ENCODE data around the gene TSPAN1.
A peak's percentile ranks its signal among the peaks of the same experiment; 100 is the strongest.

The TSPAN1 gene

GRCh38 chr1:46188295-46189030 lies 13.6 kb downstream of the TSPAN1 start:
- DNase-seq: no peak

- DNase-seq: no peak
Measured at GRCh38 chr1:46190539-46190938, 15.7 kb downstream of the TSPAN1 start.

- no peak for DNase-seq
Measured at GRCh38 chr1:46191033-46191701, 16.3 kb downstream of the TSPAN1 start.

- DNase-seq: no peak
Measured at GRCh38 chr1:46192171-46192570, 17.3 kb downstream of the TSPAN1 start.

GRCh38 chr1:46193285-46193684 lies 18.4 kb downstream of the TSPAN1 start:
- DNase-seq: no peak

GRCh38 chr1:46193984-46194570 lies 19.2 kb downstream of the TSPAN1 start:
- DNase-seq: no peak

GRCh38 chr1:46194641-46195193 lies 19.8 kb downstream of the TSPAN1 start:
- no peak for DNase-seq

GRCh38 chr1:46196609-46197008 lies 21.7 kb downstream of the TSPAN1 start:
- DNase-seq: no peak

GRCh38 chr1:46197560-46197963 lies 22.7 kb downstream of the TSPAN1 start:
- DNase-seq: no peak

GRCh38 chr1:46197964-46198811 lies 23.3 kb downstream of the TSPAN1 start, which contains the start of gene POMGNT1:
Gene POMGNT1 (minus strand): TSS chr1:46198434. CDS start chr1:46197821, 613 bp downstream.
- peak; percentile 68 to 80 for DNase-seq

GRCh38 chr1:46199233-46199749 lies 24.4 kb downstream of the TSPAN1 start:
- DNase-seq: no peak

- no peak for DNase-seq
Measured at GRCh38 chr1:46203738-46204405, 29.0 kb downstream of the TSPAN1 start.

GRCh38 chr1:46204406-46204742 lies 29.5 kb downstream of the TSPAN1 start:
- no peak for DNase-seq

GRCh38 chr1:46205141-46205540 lies 30.3 kb downstream of the TSPAN1 start:
- DNase-seq: no peak

- DNase-seq: no peak
Measured at GRCh38 chr1:46205791-46206190, 30.9 kb downstream of the TSPAN1 start.

- DNase-seq: no peak
Measured at GRCh38 chr1:46206399-46206798, 31.5 kb downstream of the TSPAN1 start.

GRCh38 chr1:46210561-46210960 lies 35.7 kb downstream of the TSPAN1 start:
- DNase-seq: no peak

GRCh38 chr1:46211051-46211450 lies 36.2 kb downstream of the TSPAN1 start:
- DNase-seq: no peak

GRCh38 chr1:46215504-46215903 lies 40.6 kb downstream of the TSPAN1 start:
- no peak for DNase-seq

- DNase-seq: no peak
Measured at GRCh38 chr1:46218443-46218842, 43.6 kb downstream of the TSPAN1 start.

GRCh38 chr1:46219551-46220520 lies 44.9 kb downstream of the TSPAN1 start:
- DNase-seq: no peak

All from stimulated activated CD4-positive, alpha-beta T cell treated with anti-CD3 and anti-CD28 coated beads, Interleukin-4, amount 100 ng/mL, for 4 hours (primary cell).